Neural progenitor cell (in vitro differentiated cells): ENCODE data around the gene AUTS2.

Experiments used
- CTCF ChIP-seq: fragments of 200-600 bp; sonication (generic); IDR thresholded peaks from 2 replicates; pipeline ENCODE4 v1.5.1; 2017; ENCODE audit warnings: antibody characterized with exemption, mild to moderate bottlenecking
- EZH2 ChIP-seq: fragments of 200-600 bp; sonication (generic); IDR thresholded peaks from 2 replicates; pipeline ENCODE4 v1.6.1; 2017; ENCODE audit warnings: antibody characterized with exemption, mild to moderate bottlenecking, moderate library complexity
- EZH2phosphoT487 ChIP-seq: fragments of 200-600 bp; sonication (generic); IDR thresholded peaks from 2 replicates; pipeline ENCODE4 v1.6.1; 2017; ENCODE audit warnings: antibody characterized with exemption

GRCh38 chr7:70678621-70679251, 1080.5 kb downstream of the AUTS2 start:
- TF ChIP-seq CTCF (no peak), EZH2phosphoT487 (no peak), EZH2 (no peak)
